K562 (cell line): Measurements from ENCODE around the gene C1orf50. TPM values are rescaled to one million over a fixed set of nuclear protein-coding genes. Genes with fewer than 3 reads are reported as not detected.

Experiments used
- ATAC-seq: fragments of 200-7000 bp; cut with Tn5 transposase; 3 replicates; pipeline ENCODE4 v1.9.1; 2020; ENCODE audit warnings: moderate library complexity
- BruUV-seq: library from RNA; stranded (reverse); fragments of 400-500 nt; replicated peaks from 2 replicates; lab custom pipeline; 2021; lab: Mats Ljungman, UMichigan
- CTCF ChIA-PET: fragments of 300-600 bp; formaldehyde crosslinking; extraction: SDS; loops from one replicate; lab custom pipeline; 2021; ENCODE audit warnings: low intra/inter-chr PET ratio; lab: Yijun Ruan, JAX
- POLR2A ChIA-PET: fragments of 300-600, 350-650 bp; sonication (Branson Sonifier 250); formaldehyde crosslinking; extraction: SDS; loops from one replicate; lab custom pipeline; 2021; ENCODE audit warnings: antibody characterized with exemption, inconsistent platforms; lab: Yijun Ruan, JAX
- DNase-seq, 4 experiments: peaks; one replicate each; pipeline versions ENCODE4 v3.0.0 to v3.0.0-alpha.2; 2011 to 2018; ENCODE audit warnings: low spot score in 3 of 4, mixed read lengths in 3 of 4; ENCODE audit errors: extremely low read depth in 1 of 4
- FAIRE-seq: peaks from 2 replicates; lab custom pipeline; 2011; peaks lifted over from hg19 to GRCh38; lab: Jason Lieb, UNC
- H2AFZ ChIP-seq: 2 replicates; pipeline ENCODE4 v1.6.0; 2011; ENCODE audit warnings: low read depth, low read length, control low read depth, inconsistent platforms
- H3K27ac ChIP-seq: fragments of 200-600 bp; 3 replicates; pipeline ENCODE4 v1.8.0; 2011; ENCODE audit warnings: low read depth, mild to moderate bottlenecking, control low read depth, inconsistent platforms, low read length, moderate library complexity, mixed read lengths; ENCODE audit errors: extremely low read depth
- H3K27me3 ChIP-seq, 2 experiments: fragments of 300-600 bp in 1 of 2; 2 replicates in 1 of 2; 3 replicates in 1 of 2; pipeline versions ENCODE4 v1.6.0 to v1.8.0; 2011; ENCODE audit warnings: inconsistent platforms in 2 of 2, low read length in 2 of 2, mild to moderate bottlenecking in 1 of 2, mixed read lengths in 1 of 2, moderate library complexity in 1 of 2; ENCODE audit not compliant: control insufficient read depth in 2 of 2, insufficient read depth in 2 of 2
- H3K36me3 ChIP-seq: fragments of 300-600 bp; 3 replicates; pipeline ENCODE4 v1.8.0; 2011; ENCODE audit warnings: mild to moderate bottlenecking, low read length, inconsistent platforms; ENCODE audit not compliant: control insufficient read depth, insufficient read depth
- H3K4me1 ChIP-seq, 2 experiments: fragments of 200-600 bp in 1 of 2; replicated peaks in 1 of 2; 2 replicates in 1 of 2; 3 replicates in 1 of 2; pipeline versions ENCODE4 v1.5.1 to v1.8.0; 2011; ENCODE audit warnings: inconsistent platforms in 2 of 2, low read length in 2 of 2, mild to moderate bottlenecking in 1 of 2, mixed read lengths in 1 of 2, moderate library complexity in 1 of 2; ENCODE audit not compliant: control insufficient read depth in 2 of 2, insufficient read depth in 2 of 2
- H3K4me2 ChIP-seq: 2 replicates; pipeline ENCODE4 v1.6.1; 2011; ENCODE audit warnings: low read length, control low read depth, inconsistent platforms, mixed read lengths; ENCODE audit not compliant: insufficient read depth
- H3K4me3 ChIP-seq: fragments of 200-600 bp; sonication (generic), shearing (Covaris generic); 2 replicates; pipeline ENCODE4 v1.5.1; 2016; ENCODE audit warnings: control low read depth, inconsistent platforms
- H3K79me2 ChIP-seq: fragments of 200-600 bp; 3 replicates; pipeline ENCODE4 v1.8.0; 2011; ENCODE audit warnings: low read length, inconsistent platforms; ENCODE audit not compliant: control insufficient read depth, insufficient read depth
- H3K9ac ChIP-seq, 2 experiments: 2 replicates each; pipeline versions ENCODE4 v1.6.0 to v1.6.1; 2011; ENCODE audit warnings: low read depth in 2 of 2, low read length in 2 of 2, control low read depth in 1 of 2, inconsistent platforms in 1 of 2, mild to moderate bottlenecking in 1 of 2, mixed read lengths in 1 of 2; ENCODE audit not compliant: insufficient read depth in 1 of 2
- H3K9me1 ChIP-seq: one replicate; pipeline ENCODE4 v1.6.0; 2011; ENCODE audit warnings: inconsistent platforms, mild to moderate bottlenecking, low read length, moderate library complexity; ENCODE audit not compliant: control insufficient read depth, insufficient read depth
- H3K9me3 ChIP-seq: replicated peaks from 2 replicates; pipeline ENCODE4 v1.5.1; 2011; ENCODE audit warnings: low read depth, low read length, inconsistent platforms; ENCODE audit not compliant: control insufficient read depth, insufficient read depth
- H4K20me1 ChIP-seq: replicated peaks from 2 replicates; pipeline ENCODE4 v1.6.1; 2011; ENCODE audit warnings: low read length, inconsistent platforms, mixed read lengths; ENCODE audit not compliant: control insufficient read depth, insufficient read depth
- HDAC2 ChIP-seq: fragments of 450-650 bp; IDR thresholded peaks from 2 replicates; pipeline ENCODE4 v1.6.1; 2016; ENCODE audit warnings: mild to moderate bottlenecking
- LARP7 ChIP-seq: fragments of 450-650 bp; IDR thresholded peaks from 2 replicates; pipeline ENCODE4 v1.6.1; 2016
- PTRF ChIP-seq: fragments of 450-650 bp; IDR thresholded peaks from 2 replicates; pipeline ENCODE4 v1.6.1; 2016; ENCODE audit warnings: mild to moderate bottlenecking, missing genetic modification characterization, missing compliant biosample characterization
- WGBS: fragments of 100-300 bp; shearing (Covaris generic); methylation state at CpG from one replicate; pipeline ENCODE4 v1.1.6; 2016; ENCODE audit warnings: low coverage, mixed read lengths; ENCODE audit not compliant: insufficient coverage; ENCODE audit errors: missing lambda C conversion rate; 5-methylcytosine and 5-hydroxymethylcytosine counted together
- in situ Hi-C: fragments of 300-500 bp; cut with MboI; formaldehyde crosslinking; loops from 4 replicates; pipeline ENCODE4 v1.15.0; 2018; ENCODE audit warnings: inconsistent platforms, mixed read lengths
- intact Hi-C: fragments of 100-400 bp; cut with micrococcal nuclease; formaldehyde crosslinking; loops from 2 replicates; pipeline ENCODE4 v1.14.2; 2022
- polyA plus RNA-seq, 8 experiments: library from polyadenylated mRNA; depleted of rRNA in 4 of 8; stranded (reverse) in 5 of 8; unstranded in 3 of 8; fragments of >200 nt; fragmentation: Nextera tagmentation in 2 of 8; fragmentation: Illumina TruSeq in 1 of 8; extraction: Ambion mirVana in 2 of 8; extraction: Trizol in 1 of 8; gene quantifications; 2 replicates each; pipeline versions ENCODE4 v1.2.1 to v1.2.3, GENCODE V29; 2011 to 2014; ENCODE audit warnings: inconsistent platforms in 1 of 8, missing spikeins in 1 of 8
- total RNA-seq, 7 experiments: library from RNA; depleted of rRNA in 6 of 7; stranded (reverse); fragments of >200 nt in 6 of 7; fragmentation: Illumina TruSeq in 2 of 7; extraction: Trizol in 2 of 7; gene quantifications; 2 replicates each; pipeline versions ENCODE4 v1.2.1 to v1.2.3, GENCODE V29; 2011 to 2021; ENCODE audit warnings: low replicate concordance in 1 of 7
- TF ChIP-seq, protein P1 (sequence below), 2 experiments: fragments of 450-650 bp in 1 of 2; sonication (generic) in 1 of 2; formaldehyde crosslinking in 1 of 2; IDR thresholded peaks in 1 of 2; conservative IDR thresholded peaks in 1 of 2; 2 replicates each; pipeline versions ENCODE4 v1.6.1 to v1.8.1; 2016 to 2023; ENCODE audit warnings: mild to moderate bottlenecking in 2 of 2, moderate library complexity in 2 of 2, inconsistent platforms in 1 of 2, missing genetic modification reagents in 1 of 2
- TF ChIP-seq, protein P2 (sequence below), 2 experiments: fragments of 450-650 bp; IDR thresholded peaks; 2 replicates each; pipeline ENCODE4 v1.6.1; 2016; ENCODE audit warnings: mild to moderate bottlenecking in 2 of 2, borderline replicate concordance in 1 of 2, low read depth in 1 of 2, moderate library complexity in 1 of 2
- TF ChIP-seq, protein P3 (sequence below): sonication (generic); formaldehyde crosslinking; IDR thresholded peaks from 2 replicates; pipeline ENCODE4 v1.8.0; 2022; ENCODE audit warnings: mild to moderate bottlenecking, missing genetic modification reagents, borderline replicate concordance
- TF ChIP-seq, protein P4 (sequence below): IDR thresholded peaks from 2 replicates; pipeline ENCODE4 v1.6.1; 2011; ENCODE audit not compliant: insufficient read length; ENCODE audit errors: extremely low read depth

The C1orf50 gene
- total and polyA plus RNA-seq, 9 of the 15 experiments (the other 6 are each of a cell fraction or from before 2014, with no cell fraction given) = 0.55 to 13.9 (median 5.2) TPM

DNA sequence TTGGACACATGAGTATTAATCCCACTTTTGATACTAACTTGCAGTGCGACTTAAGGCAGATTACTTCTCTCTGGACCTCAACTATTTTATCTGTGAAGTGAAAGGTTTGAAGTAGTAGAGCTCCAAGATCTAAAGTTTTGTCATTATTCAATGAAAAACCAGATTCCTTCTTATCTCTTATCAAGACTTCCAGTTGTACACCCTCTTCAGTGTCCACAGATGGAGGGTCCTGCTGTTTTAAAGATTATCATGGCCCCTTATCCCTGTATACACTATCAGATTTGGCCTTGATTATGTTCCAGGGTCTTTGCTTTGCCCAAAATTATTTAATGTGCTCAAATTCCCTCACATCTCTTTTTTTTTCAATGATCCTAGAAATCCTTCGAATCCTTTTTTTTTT, 1.1 kb downstream of the C1orf50 start (continued):
- no peak for TF ChIP-seq LARP7
- TF ChIP-seq, all 486 proteins: peak for 10

DNA sequence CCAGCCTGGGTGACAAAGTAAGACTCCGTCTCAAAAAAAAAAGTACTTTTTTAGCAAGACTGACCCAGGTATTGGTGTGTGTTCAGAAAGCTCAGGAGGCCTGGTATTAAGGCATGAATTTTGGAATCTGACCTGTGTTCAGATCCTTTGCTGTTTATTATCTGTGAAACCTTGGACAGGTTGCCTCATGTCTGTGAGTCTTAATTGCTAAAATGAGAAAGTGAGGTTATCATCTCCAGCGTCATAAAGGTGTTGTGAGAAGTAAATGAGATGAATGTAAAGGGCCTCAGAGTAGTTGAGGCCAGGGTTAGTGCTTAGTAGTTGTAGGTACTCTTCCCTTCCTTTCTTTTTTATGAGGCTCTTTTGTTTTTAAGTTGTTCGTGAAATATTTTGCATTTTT, 2.8 kb downstream of the C1orf50 start:
- no TSS peak for BruUV-seq
- ChIA-PET CTCF (no interaction called here), POLR2A (no interaction called here)
- WGBS = 91% methylated on average over 3 of the region's 3 CpGs
- DNase-seq (no peak), ATAC-seq (no peak), FAIRE-seq (no peak)
- Histone ChIP-seq H3K79me2 (peaks cover 68% of the 10 kb centered on the region), H3K9me3 (no peaks in the 10 kb centered on the region), H3K27ac (no peak overlapping the region), H3K27me3 (no peaks in the 10 kb centered on the region), H3K9ac (no peak overlapping the region), H3K4me2 (no peak overlapping the region), H2AFZ (no peak overlapping the region), H4K20me1 (peaks cover 10% of the 10 kb centered on the region), H3K9me1 (no peaks in the 10 kb centered on the region), H3K4me3 (no peak overlapping the region), H3K4me1 (peaks cover 8 to 20% of the 10 kb centered on the region in 2 experiments; a peak in 3 of 5 replicates), H3K36me3 (peaks cover 41% of the 10 kb centered on the region)
- in situ Hi-C loops (no loop called here), intact Hi-C loops (loop anchor here (5.0 kb wide), 3 partner anchors 57 to 88 kb away; partner anchors contain the start of genes YBX1 and ZNF691)
- TF ChIP-seq HDAC2 (no peak), PTRF (tag) (no peak)
- TF ChIP-seq, protein P1, sequence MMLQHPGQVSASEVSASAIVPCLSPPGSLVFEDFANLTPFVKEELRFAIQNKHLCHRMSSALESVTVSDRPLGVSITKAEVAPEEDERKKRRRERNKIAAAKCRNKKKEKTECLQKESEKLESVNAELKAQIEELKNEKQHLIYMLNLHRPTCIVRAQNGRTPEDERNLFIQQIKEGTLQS (IDR thresholded peaks at IDR 0.05) = no peak
- TF ChIP-seq, protein P1 (CRISPR knock-in tag; conservative IDR thresholded peaks at IDR 0.05) = no peak
- TF ChIP-seq, protein P2, sequence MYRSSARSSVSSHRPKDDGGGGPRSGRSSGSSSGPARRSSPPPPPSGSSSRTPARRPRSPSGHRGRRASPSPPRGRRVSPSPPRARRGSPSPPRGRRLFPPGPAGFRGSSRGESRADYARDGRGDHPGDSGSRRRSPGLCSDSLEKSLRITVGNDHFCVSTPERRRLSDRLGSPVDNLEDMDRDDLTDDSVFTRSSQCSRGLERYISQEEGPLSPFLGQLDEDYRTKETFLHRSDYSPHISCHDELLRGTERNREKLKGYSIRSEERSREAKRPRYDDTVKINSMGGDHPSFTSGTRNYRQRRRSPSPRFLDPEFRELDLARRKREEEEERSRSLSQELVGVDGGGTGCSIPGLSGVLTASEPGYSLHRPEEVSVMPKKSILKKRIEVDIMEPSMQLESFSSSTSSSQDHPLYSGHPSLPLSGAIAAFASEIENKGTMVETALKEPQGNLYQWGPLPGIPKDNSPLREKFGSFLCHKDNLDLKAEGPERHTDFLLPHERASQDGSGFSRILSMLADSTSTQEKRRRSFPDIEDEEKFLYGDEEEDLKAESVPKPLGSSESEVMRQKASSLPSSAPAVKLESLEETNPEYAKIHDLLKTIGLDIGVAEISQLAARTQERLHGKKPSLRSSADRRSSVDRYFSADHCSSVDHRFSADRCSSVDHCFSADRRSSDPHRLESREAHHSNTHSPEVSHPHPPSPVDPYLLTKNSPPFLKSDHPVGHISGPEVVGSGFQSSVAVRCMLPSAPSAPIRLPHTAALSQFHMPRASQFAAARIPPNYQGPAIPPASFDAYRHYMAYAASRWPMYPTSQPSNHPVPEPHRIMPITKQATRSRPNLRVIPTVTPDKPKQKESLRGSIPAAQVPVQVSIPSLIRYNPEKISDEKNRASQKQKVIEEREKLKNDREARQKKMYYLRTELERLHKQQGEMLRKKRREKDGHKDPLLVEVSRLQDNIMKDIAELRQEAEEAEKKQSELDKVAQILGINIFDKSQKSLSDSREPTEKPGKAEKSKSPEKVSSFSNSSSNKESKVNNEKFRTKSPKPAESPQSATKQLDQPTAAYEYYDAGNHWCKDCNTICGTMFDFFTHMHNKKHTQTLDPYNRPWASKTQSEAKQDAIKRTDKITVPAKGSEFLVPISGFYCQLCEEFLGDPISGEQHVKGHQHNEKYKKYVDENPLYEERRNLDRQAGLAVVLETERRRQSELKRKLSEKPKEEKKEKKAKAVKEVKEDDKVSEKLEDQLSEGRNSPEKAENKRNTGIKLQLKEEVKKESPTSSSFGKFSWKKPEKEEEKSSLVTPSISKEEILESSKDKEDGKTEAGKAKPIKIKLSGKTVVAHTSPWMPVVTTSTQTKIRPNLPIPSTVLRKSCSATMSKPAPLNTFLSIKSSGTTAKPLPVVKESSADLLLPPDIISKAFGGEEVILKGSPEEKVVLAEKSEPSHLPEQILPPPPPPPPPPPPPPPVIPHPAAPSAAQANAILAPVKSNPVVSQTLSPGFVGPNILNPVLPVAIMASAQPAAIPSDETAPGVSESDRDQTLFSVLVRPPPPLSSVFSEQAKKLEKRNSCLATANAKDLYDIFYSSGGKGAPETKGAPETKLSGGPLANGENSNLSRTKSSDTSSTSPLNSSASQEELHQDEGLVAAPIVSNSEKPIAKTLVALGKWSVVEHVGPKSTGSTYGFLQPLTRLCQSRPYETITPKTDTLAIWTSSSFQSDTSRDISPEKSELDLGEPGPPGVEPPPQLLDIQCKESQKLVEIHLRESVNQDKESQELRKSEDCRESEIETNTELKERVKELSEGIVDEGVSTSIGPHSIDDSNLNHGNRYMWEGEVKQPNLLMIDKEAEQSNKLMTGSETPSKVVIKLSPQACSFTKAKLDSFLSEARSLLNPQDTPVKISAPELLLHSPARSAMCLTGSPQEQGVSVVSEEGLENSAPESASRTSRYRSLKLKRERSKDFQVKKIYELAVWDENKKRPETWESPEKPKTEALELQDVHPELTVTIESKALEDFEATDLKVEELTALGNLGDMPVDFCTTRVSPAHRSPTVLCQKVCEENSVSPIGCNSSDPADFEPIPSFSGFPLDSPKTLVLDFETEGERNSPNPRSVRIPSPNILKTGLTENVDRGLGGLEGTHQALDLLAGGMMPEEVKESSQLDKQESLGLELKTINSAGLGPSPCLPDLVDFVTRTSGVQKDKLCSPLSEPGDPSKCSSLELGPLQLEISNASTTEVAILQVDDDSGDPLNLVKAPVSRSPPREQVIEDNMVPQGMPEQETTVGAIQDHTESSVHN (IDR thresholded peaks at IDR 0.05; ENCODE audit: borderline replicate concordance in 1 of 2, low read depth in 1 of 2) = no peak
- TF ChIP-seq, protein P3, sequence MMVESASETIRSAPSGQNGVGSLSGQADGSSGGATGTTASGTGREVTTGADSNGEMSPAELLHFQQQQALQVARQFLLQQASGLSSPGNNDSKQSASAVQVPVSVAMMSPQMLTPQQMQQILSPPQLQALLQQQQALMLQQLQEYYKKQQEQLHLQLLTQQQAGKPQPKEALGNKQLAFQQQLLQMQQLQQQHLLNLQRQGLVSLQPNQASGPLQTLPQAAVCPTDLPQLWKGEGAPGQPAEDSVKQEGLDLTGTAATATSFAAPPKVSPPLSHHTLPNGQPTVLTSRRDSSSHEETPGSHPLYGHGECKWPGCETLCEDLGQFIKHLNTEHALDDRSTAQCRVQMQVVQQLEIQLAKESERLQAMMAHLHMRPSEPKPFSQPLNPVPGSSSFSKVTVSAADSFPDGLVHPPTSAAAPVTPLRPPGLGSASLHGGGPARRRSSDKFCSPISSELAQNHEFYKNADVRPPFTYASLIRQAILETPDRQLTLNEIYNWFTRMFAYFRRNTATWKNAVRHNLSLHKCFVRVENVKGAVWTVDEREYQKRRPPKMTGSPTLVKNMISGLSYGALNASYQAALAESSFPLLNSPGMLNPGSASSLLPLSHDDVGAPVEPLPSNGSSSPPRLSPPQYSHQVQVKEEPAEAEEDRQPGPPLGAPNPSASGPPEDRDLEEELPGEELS (CRISPR knock-in tag) = no peak
- TF ChIP-seq, protein P4, sequence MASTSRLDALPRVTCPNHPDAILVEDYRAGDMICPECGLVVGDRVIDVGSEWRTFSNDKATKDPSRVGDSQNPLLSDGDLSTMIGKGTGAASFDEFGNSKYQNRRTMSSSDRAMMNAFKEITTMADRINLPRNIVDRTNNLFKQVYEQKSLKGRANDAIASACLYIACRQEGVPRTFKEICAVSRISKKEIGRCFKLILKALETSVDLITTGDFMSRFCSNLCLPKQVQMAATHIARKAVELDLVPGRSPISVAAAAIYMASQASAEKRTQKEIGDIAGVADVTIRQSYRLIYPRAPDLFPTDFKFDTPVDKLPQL = no peak
